Measurements from ENCODE around the gene MDH2. TPM values are rescaled to one million over a fixed set of nuclear protein-coding genes. Genes with fewer than 3 reads are reported as not detected.

MDH2 gene
- total and polyA plus RNA-seq, 4 donors, result 33.6 to 275 (median 163) TPM

- Histone ChIP-seq H3K4me1 (ENCODE audit: control insufficient read depth in 4 of 4, insufficient read depth in 4 of 4, low read length in 3 of 4) (no peaks in the 10 kb centered on the region), H3K27ac (ENCODE audit: low read depth in 1 of 2, low read length in 2 of 2) (no peak overlapping the region), H3K27me3 (ENCODE audit: control insufficient read depth in 4 of 4, insufficient read depth in 4 of 4, low read length in 3 of 4) (no peaks in the 10 kb centered on the region), H3K9ac (ENCODE audit: low read depth in 1 of 2, low read length in 2 of 2) (no peak overlapping the region), H3K36me3 (ENCODE audit: control insufficient read depth in 4 of 4, insufficient read depth in 3 of 4, low read depth in 1 of 4, low read length in 3 of 4) (peaks cover 0 to 2% (median 0%) of the 10 kb centered on the region in 4 donors), H3K9me3 (ENCODE audit: control insufficient read depth in 4 of 4, low read length in 3 of 4) (no peaks in the 10 kb centered on the region), H3K4me3 (ENCODE audit: low read depth in 1 of 3, low read length in 3 of 3) (no peak overlapping the region)
- DNase-seq (ENCODE audit: low spot score), result no peak
- 80% methylated on average over 5 of the region's 5 CpGs for WGBS
- no peak for TF ChIP-seq TAF1 (conservative IDR thresholded peaks at IDR 0.05)
- no peak for TF ChIP-seq RXRA (IDR thresholded peaks at IDR 0.05)
- TF ChIP-seq ZBTB33 (IDR thresholded peaks at IDR 0.05), result no peak
- TF ChIP-seq FOXA2 (IDR thresholded peaks at IDR 0.05), result no peak
- no peak for TF ChIP-seq YY1 (IDR thresholded peaks at IDR 0.05)
- no peak for TF ChIP-seq GABPA (IDR thresholded peaks at IDR 0.05 in 1 of 2, conservative IDR thresholded peaks at IDR 0.05 in 1 of 2)
- no peak for TF ChIP-seq ATF3 (IDR thresholded peaks at IDR 0.05)
- TF ChIP-seq RAD21 (IDR thresholded peaks at IDR 0.05), result no peak
- TF ChIP-seq FOXA1 (IDR thresholded peaks at IDR 0.05), result no peak
- no peak for TF ChIP-seq HNF4A (conservative IDR thresholded peaks at IDR 0.05)
- no peak for TF ChIP-seq REST (IDR thresholded peaks at IDR 0.05)
- TF ChIP-seq EGR1 (IDR thresholded peaks at IDR 0.05; ENCODE audit: low read depth in 2 of 2), result no peak
- TF ChIP-seq SP1 (IDR thresholded peaks at IDR 0.05), result no peak
- no peak for TF ChIP-seq HNF4G (IDR thresholded peaks at IDR 0.05)
- no peak for TF ChIP-seq NR2F2 (IDR thresholded peaks at IDR 0.05)
- no peak for TF ChIP-seq MAX (IDR thresholded peaks at IDR 0.05)
- TF ChIP-seq CTCF (IDR thresholded peaks at IDR 0.05; ENCODE audit: low read depth, low read length, missing input control), result no peak
- no peak for TF ChIP-seq JUND (IDR thresholded peaks at IDR 0.05)
Measured at GRCh38 chr7:76037310-76037709, 10.6 kb upstream of the MDH2 start.

Data from liver (tissue), 9 donors.